ENCODE results near the gene IMP3. TPM values are rescaled to one million over a fixed set of nuclear protein-coding genes. Genes with fewer than 3 reads are reported as not detected.
"Not testable (repeated sequence)": the region's sequence is repeated elsewhere in the genome, so short reads cannot be mapped to it uniquely, and the experiment has no call there.

The IMP3 gene
- total RNA-seq, 4 donors from 2014 or later, result 139 to 273 (median 180) TPM

DNA sequence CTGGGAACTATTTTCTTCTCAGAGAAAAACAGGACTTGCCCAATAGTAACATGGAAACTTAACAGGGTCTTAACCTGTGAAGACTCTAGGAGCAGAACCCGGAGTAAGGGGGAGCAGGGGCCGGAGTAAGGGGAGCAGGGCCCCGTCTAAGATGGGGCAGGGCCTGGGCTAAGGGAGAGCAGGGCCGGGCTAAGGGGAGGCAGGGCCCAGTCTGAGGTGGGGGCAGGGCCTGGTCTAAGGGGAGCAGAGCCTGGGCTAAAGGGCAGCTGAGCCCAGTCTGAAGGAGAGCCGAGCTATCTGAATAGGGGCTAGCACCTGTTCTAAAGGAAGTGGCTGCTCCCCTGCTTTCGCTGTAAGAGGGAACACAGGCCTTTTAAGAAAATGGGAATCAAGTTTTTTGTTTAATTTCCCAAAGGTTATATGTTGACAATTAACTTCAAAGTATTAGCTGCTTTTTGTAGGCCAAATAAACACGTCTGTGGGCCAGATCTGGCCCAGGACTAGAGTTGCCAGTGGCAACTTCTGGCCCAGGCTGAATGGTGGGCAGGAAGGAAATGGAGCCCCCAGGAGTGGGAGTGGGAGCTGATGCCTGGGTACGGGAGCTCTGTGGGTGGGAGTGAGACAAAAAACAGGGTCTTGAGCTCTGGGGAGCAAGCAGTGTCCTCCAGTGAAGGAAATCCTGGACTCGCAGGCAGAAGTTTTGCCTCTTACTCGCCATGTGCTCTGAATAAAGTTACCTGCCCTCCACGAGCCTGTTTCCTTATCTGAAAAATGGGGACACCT, 40.2 kb upstream of the IMP3 start:
- no peak for TF ChIP-seq EP300 (IDR thresholded peaks at IDR 0.05)
- no peak for TF ChIP-seq POLR2A (IDR thresholded peaks at IDR 0.05)
- TF ChIP-seq POLR2AphosphoS5 (IDR thresholded peaks at IDR 0.05), result no peak
- TF ChIP-seq, protein P1, sequence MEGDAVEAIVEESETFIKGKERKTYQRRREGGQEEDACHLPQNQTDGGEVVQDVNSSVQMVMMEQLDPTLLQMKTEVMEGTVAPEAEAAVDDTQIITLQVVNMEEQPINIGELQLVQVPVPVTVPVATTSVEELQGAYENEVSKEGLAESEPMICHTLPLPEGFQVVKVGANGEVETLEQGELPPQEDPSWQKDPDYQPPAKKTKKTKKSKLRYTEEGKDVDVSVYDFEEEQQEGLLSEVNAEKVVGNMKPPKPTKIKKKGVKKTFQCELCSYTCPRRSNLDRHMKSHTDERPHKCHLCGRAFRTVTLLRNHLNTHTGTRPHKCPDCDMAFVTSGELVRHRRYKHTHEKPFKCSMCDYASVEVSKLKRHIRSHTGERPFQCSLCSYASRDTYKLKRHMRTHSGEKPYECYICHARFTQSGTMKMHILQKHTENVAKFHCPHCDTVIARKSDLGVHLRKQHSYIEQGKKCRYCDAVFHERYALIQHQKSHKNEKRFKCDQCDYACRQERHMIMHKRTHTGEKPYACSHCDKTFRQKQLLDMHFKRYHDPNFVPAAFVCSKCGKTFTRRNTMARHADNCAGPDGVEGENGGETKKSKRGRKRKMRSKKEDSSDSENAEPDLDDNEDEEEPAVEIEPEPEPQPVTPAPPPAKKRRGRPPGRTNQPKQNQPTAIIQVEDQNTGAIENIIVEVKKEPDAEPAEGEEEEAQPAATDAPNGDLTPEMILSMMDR (IDR thresholded peaks at IDR 0.05), result no peak
- Histone ChIP-seq H3K9me3 (no peaks in the 10 kb centered on the region), H3K27me3 (no peaks in the 10 kb centered on the region), H3K27ac (no peak overlapping the region), H3K4me1 (peaks cover 13% of the 10 kb centered on the region), H3K36me3 (peaks cover 9% of the 10 kb centered on the region), H3K4me3 (no peak overlapping the region)
- 82% methylated on average over 11 of the region's 11 CpGs for WGBS
- no peak for DNase-seq (ENCODE audit: low spot score in 2 of 2)

DNA sequence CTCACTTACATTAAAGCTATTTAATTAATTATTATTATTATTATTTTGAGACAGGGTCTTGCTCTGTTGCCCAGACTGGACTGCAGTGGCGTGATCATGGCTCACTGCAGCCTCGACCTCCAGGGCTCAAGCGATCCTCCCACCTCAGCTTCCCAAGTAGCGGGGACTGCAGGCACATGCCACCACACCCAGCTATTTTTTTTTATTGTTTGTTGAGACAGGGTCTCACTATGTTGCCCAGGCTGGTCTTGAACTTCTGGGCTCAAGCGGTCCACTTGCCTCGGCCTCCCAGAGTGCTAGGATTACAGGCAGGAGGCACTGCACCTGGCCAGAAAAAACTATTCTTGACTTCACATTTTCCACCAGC, 38.3 kb upstream of the IMP3 start:
- H3K27me3 ChIP-seq; H3K27ac ChIP-seq; H3K9me3 ChIP-seq; DNase-seq (ENCODE audit: low spot score in 2 of 2); H3K36me3 ChIP-seq; H3K4me3 ChIP-seq: not testable (repeated sequence)
- H3K4me1 ChIP-seq, result peaks cover 13% of the 10 kb centered on the region
- 94% methylated on average over 6 of the region's 6 CpGs for WGBS

DNA sequence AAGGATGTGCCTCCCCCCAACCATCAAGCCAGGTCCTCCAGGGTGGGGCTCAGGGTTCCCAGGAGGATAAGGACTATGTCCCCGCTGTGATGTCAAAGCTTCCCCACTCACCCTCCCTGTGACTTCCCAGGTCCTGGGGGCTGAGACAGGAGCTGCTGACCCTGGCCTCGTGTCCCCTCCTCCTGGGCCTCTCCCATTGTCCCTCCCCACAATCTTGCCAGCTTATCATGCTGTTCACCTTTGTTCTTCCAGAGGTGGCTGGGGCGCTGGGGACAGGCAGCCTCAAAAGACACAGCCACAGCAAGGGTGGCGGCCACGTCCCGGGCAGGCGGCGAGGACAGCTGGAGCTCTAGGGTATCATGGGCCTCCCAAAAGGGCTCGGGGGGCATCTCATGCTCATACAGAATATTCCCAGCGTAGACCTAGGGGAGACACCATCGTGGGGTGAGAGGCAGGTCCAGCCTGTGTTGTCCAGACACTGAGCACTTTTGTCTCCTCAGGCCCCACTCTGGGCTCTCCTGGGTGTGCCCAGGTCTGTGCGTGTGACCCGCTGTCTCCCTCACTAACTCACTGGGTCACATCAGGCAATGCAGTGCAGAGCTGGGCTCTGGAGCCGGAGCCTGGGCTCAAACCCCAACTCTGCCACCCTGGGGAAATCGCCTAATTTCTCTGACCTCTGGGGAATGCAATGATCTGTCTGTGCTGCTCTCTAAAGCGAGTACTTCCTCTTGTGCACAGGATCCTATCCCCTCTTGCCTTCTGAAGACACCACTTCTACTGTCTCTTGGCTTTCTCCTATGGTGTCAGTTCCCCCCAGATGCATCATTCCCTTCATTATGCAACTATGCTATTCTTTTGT, 37.7 kb upstream of the IMP3 start:
- H3K9me3 ChIP-seq, result no peaks in the 10 kb centered on the region
- no peak for TF ChIP-seq POLR2AphosphoS5 (IDR thresholded peaks at IDR 0.05)
- TF ChIP-seq EP300 (IDR thresholded peaks at IDR 0.05), result no peak
- no peak for TF ChIP-seq POLR2A (IDR thresholded peaks at IDR 0.05)
- TF ChIP-seq, protein P1 (IDR thresholded peaks at IDR 0.05), result no peak
- H3K36me3 ChIP-seq, result peaks cover 9% of the 10 kb centered on the region
- peaks cover 17% of the 10 kb centered on the region for H3K4me1 ChIP-seq
- no peak for DNase-seq (ENCODE audit: low spot score in 2 of 2)
- H3K27ac ChIP-seq, result no peak overlapping the region
- H3K27me3 ChIP-seq, result no peaks in the 10 kb centered on the region
- 90% methylated on average over 13 of the region's 16 CpGs for WGBS
- H3K4me3 ChIP-seq, result no peak overlapping the region

DNA sequence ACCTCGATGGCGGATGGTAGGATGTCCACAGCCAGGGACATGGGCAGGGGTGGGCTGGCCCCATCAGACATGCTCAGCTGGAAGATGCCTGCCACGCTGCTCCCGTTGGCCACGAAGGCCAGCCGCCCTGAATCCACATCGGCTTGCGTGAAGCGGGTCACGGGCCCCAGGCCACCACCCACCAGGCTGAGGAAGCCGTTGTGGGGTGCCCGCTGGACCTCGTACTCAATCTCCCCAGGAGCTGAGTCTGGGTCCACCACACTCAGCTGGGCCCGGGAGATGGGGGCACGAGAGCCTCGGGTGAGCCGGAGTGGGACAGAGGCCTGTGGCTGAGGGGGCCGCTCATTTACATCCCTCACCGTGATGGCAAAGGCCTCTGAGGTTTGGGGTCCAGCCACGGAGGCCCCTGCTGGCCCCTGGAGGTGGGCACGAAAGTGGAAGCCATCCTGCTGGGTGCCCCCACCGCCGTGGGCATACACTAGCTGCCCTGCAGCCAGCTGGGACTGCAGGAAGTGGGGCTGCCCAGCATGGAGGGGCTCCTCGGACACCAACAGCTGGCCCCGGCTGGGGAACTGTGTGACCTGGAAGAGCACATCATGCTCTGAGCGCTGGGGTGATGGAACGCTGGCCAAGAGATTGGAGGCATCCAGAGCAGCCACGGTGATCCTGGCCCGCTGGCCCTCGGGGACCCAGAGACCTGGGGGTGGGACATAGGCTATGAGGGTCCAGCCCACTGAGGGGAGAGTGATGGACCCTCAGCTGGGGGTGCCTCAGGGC, 36.9 kb upstream of the IMP3 start:
- TF ChIP-seq EP300 (IDR thresholded peaks at IDR 0.05) (no peak), POLR2A (IDR thresholded peaks at IDR 0.05) (no peak), POLR2AphosphoS5 (IDR thresholded peaks at IDR 0.05) (no peak)
- TF ChIP-seq, protein P1 (IDR thresholded peaks at IDR 0.05), result no peak
- WGBS, result 85% methylated on average over 5 of the region's 30 CpGs
- Histone ChIP-seq H3K4me1 (peaks cover 25% of the 10 kb centered on the region), H3K27me3 (no peaks in the 10 kb centered on the region), H3K27ac (no peak overlapping the region), H3K9me3 (no peaks in the 10 kb centered on the region), H3K4me3 (no peak overlapping the region), H3K36me3 (peaks cover 9% of the 10 kb centered on the region)
- no peak for DNase-seq (ENCODE audit: low spot score in 2 of 2)

DNA sequence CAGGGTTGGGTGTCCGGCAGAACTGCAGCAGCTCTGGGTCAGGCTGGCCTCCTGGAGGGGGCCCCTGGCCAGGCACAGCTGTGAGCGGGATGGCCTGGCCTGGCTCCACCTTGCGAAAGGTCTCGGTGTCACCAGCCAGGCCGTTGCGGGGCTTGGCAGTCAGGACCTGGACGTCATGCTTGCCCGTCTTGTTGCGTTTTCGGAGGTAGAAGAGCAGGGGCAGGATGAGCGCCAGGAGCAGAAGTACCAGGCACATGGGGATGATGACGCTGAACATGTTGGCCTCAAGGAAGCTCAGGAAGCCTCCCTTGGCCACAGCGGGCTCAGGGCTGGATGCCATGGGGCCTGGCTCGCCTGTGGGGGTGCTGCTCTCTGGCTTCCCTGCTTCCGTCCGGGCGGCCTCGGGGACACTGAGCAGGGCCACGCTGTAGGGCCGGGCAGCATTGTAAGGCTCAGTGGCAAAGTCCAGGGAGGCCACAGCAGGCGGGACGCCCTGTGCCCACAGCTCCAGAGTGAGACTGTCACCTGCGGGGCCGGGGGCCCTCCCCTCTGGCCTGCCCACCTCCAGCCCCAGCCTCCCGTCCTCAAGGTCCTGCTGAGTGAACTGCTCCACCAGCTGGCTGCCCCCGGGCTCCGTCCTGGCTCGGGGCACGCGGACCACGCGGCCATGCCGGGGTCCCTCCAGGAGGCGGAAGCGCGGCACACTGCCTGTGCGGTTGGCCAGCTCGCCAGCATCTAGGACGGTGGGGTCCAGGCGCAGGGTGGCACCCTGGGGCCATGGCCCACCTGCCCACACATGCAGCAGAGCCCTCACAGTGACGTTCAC, 35.8 kb upstream of the IMP3 start:
- Histone ChIP-seq H3K27me3 (no peaks in the 10 kb centered on the region), H3K9me3 (no peaks in the 10 kb centered on the region), H3K4me3 (no peak overlapping the region), H3K36me3 (peaks cover 9% of the 10 kb centered on the region), H3K27ac (no peak overlapping the region), H3K4me1 (peaks cover 26% of the 10 kb centered on the region)
- DNase-seq (ENCODE audit: low spot score in 2 of 2), result no peak
- TF ChIP-seq, protein P1 (IDR thresholded peaks at IDR 0.05), result no peak
- TF ChIP-seq EP300 (IDR thresholded peaks at IDR 0.05) (no peak), POLR2A (IDR thresholded peaks at IDR 0.05) (no peak), POLR2AphosphoS5 (IDR thresholded peaks at IDR 0.05) (no peak)
- WGBS, result 89% methylated on average over 10 of the region's 41 CpGs
